ENCODE measurements around the gene ACTRT2. TPM values are rescaled to one million over a fixed set of nuclear protein-coding genes. Genes with fewer than 3 reads are reported as not detected.

Gene ACTRT2
- total RNA-seq, 1 experiment from 2014 or later, result 0.21 TPM

GRCh38 chr1:2989185-2989584 is 32.1 kb upstream of the ACTRT2 start:
- Histone ChIP-seq H3K4me3 (ENCODE audit: insufficient read depth, low read depth, low read length) (no peak overlapping the region), H3K36me3 (replicated peaks; ENCODE audit: control insufficient read depth, insufficient read depth, low read length) (no peaks in the 10 kb centered on the region), H3K27me3 (ENCODE audit: control insufficient read depth, insufficient read depth, low read length) (no peaks in the 10 kb centered on the region)
- DNase-seq, result no peak

- no peaks in the 10 kb centered on the region for H3K36me3 ChIP-seq (replicated peaks; ENCODE audit: control insufficient read depth, insufficient read depth, low read length)
- H3K4me3 ChIP-seq (ENCODE audit: insufficient read depth, low read depth, low read length), result no peak overlapping the region
- no peaks in the 10 kb centered on the region for H3K27me3 ChIP-seq (ENCODE audit: control insufficient read depth, insufficient read depth, low read length)
- no peak for DNase-seq
Observed at GRCh38 chr1:2989976-2990375, 31.3 kb upstream of the ACTRT2 start.

GRCh38 chr1:2990376-2991115 is 30.7 kb upstream of the ACTRT2 start:
- no peak for DNase-seq
- Histone ChIP-seq H3K27me3 (ENCODE audit: control insufficient read depth, insufficient read depth, low read length) (no peaks in the 10 kb centered on the region), H3K4me3 (ENCODE audit: insufficient read depth, low read depth, low read length) (no peak overlapping the region), H3K36me3 (replicated peaks; ENCODE audit: control insufficient read depth, insufficient read depth, low read length) (no peaks in the 10 kb centered on the region)

- H3K4me3 ChIP-seq (ENCODE audit: insufficient read depth, low read depth, low read length), result no peak overlapping the region
- no peak for DNase-seq
Observed at GRCh38 chr1:2991753-2992495, 29.3 kb upstream of the ACTRT2 start.

GRCh38 chr1:2998503-2999100 is 22.7 kb upstream of the ACTRT2 start:
- DNase-seq, result no peak
- no peak overlapping the region for H3K4me3 ChIP-seq (ENCODE audit: insufficient read depth, low read depth, low read length)
- no peaks in the 10 kb centered on the region for H3K27me3 ChIP-seq (ENCODE audit: control insufficient read depth, insufficient read depth, low read length)
- H3K36me3 ChIP-seq (replicated peaks; ENCODE audit: control insufficient read depth, insufficient read depth, low read length), result no peaks in the 10 kb centered on the region

More at GRCh38 chr1:2991753-2992495, 29.3 kb upstream of the ACTRT2 start:
- Histone ChIP-seq H3K36me3 (replicated peaks; ENCODE audit: control insufficient read depth, insufficient read depth, low read length) (no peaks in the 10 kb centered on the region), H3K27me3 (ENCODE audit: control insufficient read depth, insufficient read depth, low read length) (no peaks in the 10 kb centered on the region)

- Histone ChIP-seq H3K36me3 (replicated peaks; ENCODE audit: control insufficient read depth, insufficient read depth, low read length) (no peaks in the 10 kb centered on the region), H3K4me3 (ENCODE audit: insufficient read depth, low read depth, low read length) (no peak overlapping the region), H3K27me3 (ENCODE audit: control insufficient read depth, insufficient read depth, low read length) (no peaks in the 10 kb centered on the region)
- DNase-seq, result no peak
Observed at GRCh38 chr1:2999138-2999537, 22.1 kb upstream of the ACTRT2 start.

- no peaks in the 10 kb centered on the region for H3K36me3 ChIP-seq (replicated peaks; ENCODE audit: control insufficient read depth, insufficient read depth, low read length)
- H3K4me3 ChIP-seq (ENCODE audit: insufficient read depth, low read depth, low read length), result no peak overlapping the region
- DNase-seq, result no peak
- H3K27me3 ChIP-seq (ENCODE audit: control insufficient read depth, insufficient read depth, low read length), result no peaks in the 10 kb centered on the region
Observed at GRCh38 chr1:2999571-2999970, 21.7 kb upstream of the ACTRT2 start.

GRCh38 chr1:3000214-3000613 is 21.1 kb upstream of the ACTRT2 start:
- H3K27me3 ChIP-seq (ENCODE audit: control insufficient read depth, insufficient read depth, low read length), result no peaks in the 10 kb centered on the region
- H3K36me3 ChIP-seq (replicated peaks; ENCODE audit: control insufficient read depth, insufficient read depth, low read length), result no peaks in the 10 kb centered on the region
- no peak overlapping the region for H3K4me3 ChIP-seq (ENCODE audit: insufficient read depth, low read depth, low read length)
- DNase-seq, result no peak

- H3K27me3 ChIP-seq (ENCODE audit: control insufficient read depth, insufficient read depth, low read length), result no peaks in the 10 kb centered on the region
- no peaks in the 10 kb centered on the region for H3K36me3 ChIP-seq (replicated peaks; ENCODE audit: control insufficient read depth, insufficient read depth, low read length)
- no peak overlapping the region for H3K4me3 ChIP-seq (ENCODE audit: insufficient read depth, low read depth, low read length)
- no peak for DNase-seq
Observed at GRCh38 chr1:3000671-3001470, 20.4 kb upstream of the ACTRT2 start.

- Histone ChIP-seq H3K27me3 (ENCODE audit: control insufficient read depth, insufficient read depth, low read length) (no peaks in the 10 kb centered on the region), H3K36me3 (replicated peaks; ENCODE audit: control insufficient read depth, insufficient read depth, low read length) (no peaks in the 10 kb centered on the region), H3K4me3 (ENCODE audit: insufficient read depth, low read depth, low read length) (no peak overlapping the region)
- no peak for DNase-seq
Observed at GRCh38 chr1:3001471-3002348, 19.6 kb upstream of the ACTRT2 start.

GRCh38 chr1:3002349-3003038 is 18.8 kb upstream of the ACTRT2 start:
- DNase-seq, result no peak
- Histone ChIP-seq H3K4me3 (ENCODE audit: insufficient read depth, low read depth, low read length) (no peak overlapping the region), H3K36me3 (replicated peaks; ENCODE audit: control insufficient read depth, insufficient read depth, low read length) (no peaks in the 10 kb centered on the region), H3K27me3 (ENCODE audit: control insufficient read depth, insufficient read depth, low read length) (no peaks in the 10 kb centered on the region)

- no peaks in the 10 kb centered on the region for H3K27me3 ChIP-seq (ENCODE audit: control insufficient read depth, insufficient read depth, low read length)
- no peaks in the 10 kb centered on the region for H3K36me3 ChIP-seq (replicated peaks; ENCODE audit: control insufficient read depth, insufficient read depth, low read length)
- no peak overlapping the region for H3K4me3 ChIP-seq (ENCODE audit: insufficient read depth, low read depth, low read length)
- DNase-seq, result no peak
Observed at GRCh38 chr1:3003039-3003940, 18.0 kb upstream of the ACTRT2 start.

- no peaks in the 10 kb centered on the region for H3K36me3 ChIP-seq (replicated peaks; ENCODE audit: control insufficient read depth, insufficient read depth, low read length)
- H3K27me3 ChIP-seq (ENCODE audit: control insufficient read depth, insufficient read depth, low read length), result no peaks in the 10 kb centered on the region
- no peak overlapping the region for H3K4me3 ChIP-seq (ENCODE audit: insufficient read depth, low read depth, low read length)
- DNase-seq, result no peak
Observed at GRCh38 chr1:3003941-3004270, 17.4 kb upstream of the ACTRT2 start.

Data from H7 (cell line).